Measurements from ENCODE around the gene EFCAB6. TPM values are rescaled to one million over a fixed set of nuclear protein-coding genes. Genes with fewer than 3 reads are reported as not detected.

EFCAB6 gene
- total and polyA plus RNA-seq, 2 donors (not counting 3 experiments of a cell fraction or from before 2014, with no cell fraction given), result 0.07 to 0.31 TPM

DNA sequence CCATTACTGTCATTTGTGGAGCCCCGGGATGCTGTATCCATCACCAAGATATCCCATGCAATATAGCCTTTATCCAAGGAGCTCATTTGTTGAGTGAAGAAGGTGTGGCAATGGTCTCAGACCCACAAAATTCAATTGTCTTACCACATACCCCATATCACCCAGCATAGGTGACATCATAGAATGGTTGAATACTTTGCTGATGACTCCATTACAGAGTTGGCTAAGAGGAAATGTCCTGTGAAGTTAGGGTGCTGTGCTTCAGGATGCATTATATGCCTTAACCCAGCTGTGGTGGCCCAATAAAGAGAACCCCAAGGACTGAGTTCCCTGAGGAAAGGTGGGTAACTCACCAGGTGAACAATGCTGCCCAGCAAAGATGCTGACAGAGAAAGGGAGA is 113.7 kb downstream of the EFCAB6 start:
- H3K36me3 ChIP-seq (ENCODE audit: control insufficient read depth in 2 of 2, extremely low read depth in 1 of 2, insufficient read depth in 2 of 2, low read length in 2 of 2), result no peaks in the 10 kb centered on the region
- no peak overlapping the region for H3K4me3 ChIP-seq (replicated peaks in 1 of 3; ENCODE audit: insufficient read depth in 1 of 3, low read depth in 1 of 3, low read length in 3 of 3)
- H4K20me1 ChIP-seq (replicated peaks; ENCODE audit: control insufficient read depth, extremely low read depth, insufficient read depth, low read length), result no peaks in the 10 kb centered on the region
- no TSS peak for BruUV-seq (replicated peaks)
- no peak overlapping the region for H3K9ac ChIP-seq (replicated peaks; ENCODE audit: extremely low read depth, insufficient read depth, low read length)
- no peaks in the 10 kb centered on the region for H3K27me3 ChIP-seq (ENCODE audit: control insufficient read depth in 2 of 2, insufficient read depth in 2 of 2, low read length in 2 of 2)
- no peak overlapping the region for H2AFZ ChIP-seq (ENCODE audit: low read depth, low read length)
- ChIA-PET CTCF (no interaction called here), POLR2A (no interaction called here)
- H3K4me1 ChIP-seq (ENCODE audit: control insufficient read depth, extremely low read depth, insufficient read depth, low read length), result no peaks in the 10 kb centered on the region
- no peaks in the 10 kb centered on the region for H3K9me1 ChIP-seq (replicated peaks; ENCODE audit: control insufficient read depth, extremely low read depth, insufficient read depth, low read length)
- DNase-seq (ENCODE audit: low read depth, low spot score) (no peak), FAIRE-seq (no peak)
- no peak for TF ChIP-seq POLR2AphosphoS5 (IDR thresholded peaks at IDR 0.05; ENCODE audit: insufficient read depth, low read depth, low read length)
- TF ChIP-seq MYC (IDR thresholded peaks at IDR 0.05; ENCODE audit: low read depth, low read length), result no peak
- TF ChIP-seq, protein P1, sequence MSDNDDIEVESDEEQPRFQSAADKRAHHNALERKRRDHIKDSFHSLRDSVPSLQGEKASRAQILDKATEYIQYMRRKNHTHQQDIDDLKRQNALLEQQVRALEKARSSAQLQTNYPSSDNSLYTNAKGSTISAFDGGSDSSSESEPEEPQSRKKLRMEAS (IDR thresholded peaks at IDR 0.05; ENCODE audit: insufficient read depth, insufficient read length), result no peak
- TF ChIP-seq POLR2A (IDR thresholded peaks at IDR 0.05; ENCODE audit: low read depth, low read length), result no peak
- TF ChIP-seq JUN (IDR thresholded peaks at IDR 0.05; ENCODE audit: borderline replicate concordance, insufficient read depth, insufficient read length, low read depth), result no peak
- TF ChIP-seq GATA2 (IDR thresholded peaks at IDR 0.05; ENCODE audit: insufficient read depth, insufficient read length, low read depth, low read length), result no peak
- TF ChIP-seq EZH2 (IDR thresholded peaks at IDR 0.05; ENCODE audit: borderline replicate concordance, low read depth, low read length, severe bottlenecking), result no peak
- no peak for TF ChIP-seq FOS (IDR thresholded peaks at IDR 0.05; ENCODE audit: borderline replicate concordance, insufficient read depth, low read length)
- TF ChIP-seq, protein P2, sequence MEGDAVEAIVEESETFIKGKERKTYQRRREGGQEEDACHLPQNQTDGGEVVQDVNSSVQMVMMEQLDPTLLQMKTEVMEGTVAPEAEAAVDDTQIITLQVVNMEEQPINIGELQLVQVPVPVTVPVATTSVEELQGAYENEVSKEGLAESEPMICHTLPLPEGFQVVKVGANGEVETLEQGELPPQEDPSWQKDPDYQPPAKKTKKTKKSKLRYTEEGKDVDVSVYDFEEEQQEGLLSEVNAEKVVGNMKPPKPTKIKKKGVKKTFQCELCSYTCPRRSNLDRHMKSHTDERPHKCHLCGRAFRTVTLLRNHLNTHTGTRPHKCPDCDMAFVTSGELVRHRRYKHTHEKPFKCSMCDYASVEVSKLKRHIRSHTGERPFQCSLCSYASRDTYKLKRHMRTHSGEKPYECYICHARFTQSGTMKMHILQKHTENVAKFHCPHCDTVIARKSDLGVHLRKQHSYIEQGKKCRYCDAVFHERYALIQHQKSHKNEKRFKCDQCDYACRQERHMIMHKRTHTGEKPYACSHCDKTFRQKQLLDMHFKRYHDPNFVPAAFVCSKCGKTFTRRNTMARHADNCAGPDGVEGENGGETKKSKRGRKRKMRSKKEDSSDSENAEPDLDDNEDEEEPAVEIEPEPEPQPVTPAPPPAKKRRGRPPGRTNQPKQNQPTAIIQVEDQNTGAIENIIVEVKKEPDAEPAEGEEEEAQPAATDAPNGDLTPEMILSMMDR (IDR thresholded peaks at IDR 0.05; ENCODE audit: extremely low read depth in 1 of 2, insufficient read depth in 1 of 2, low read depth in 1 of 2, low read length in 2 of 2), result no peak
- no peak overlapping the region for H3K4me2 ChIP-seq (ENCODE audit: insufficient read depth, low read length)
- no peak overlapping the region for H3K27ac ChIP-seq (ENCODE audit: insufficient read depth, low read depth, low read length)
- dilution Hi-C loops (cut with MboI; ENCODE audit: extremely low pct_ligation_motif_present, low sequenced_read_pairs) (no loop called here), intact Hi-C loops (cut with micrococcal nuclease) (no loop called here)
- no peaks in the 10 kb centered on the region for H3K79me2 ChIP-seq (ENCODE audit: control insufficient read depth, insufficient read depth, low read length)
- no peaks in the 10 kb centered on the region for H3K9me3 ChIP-seq (replicated peaks; ENCODE audit: control insufficient read depth, insufficient read depth, low read length)

All from endothelial cell of umbilical vein (primary cell).